Heart right ventricle (tissue), 16 donors: ENCODE data around the gene TOP2A. TPM values are rescaled to one million over a fixed set of nuclear protein-coding genes. Genes with fewer than 3 reads are reported as not detected.

Experiments
- ATAC-seq, 8 donors: fragments of 200-7000 bp; cut with Tn5 transposase; one replicate each; pipeline ENCODE4 v1.9.1; 2020; ENCODE audit warnings: mild to moderate bottlenecking in 8 of 8, moderate library complexity in 8 of 8, moderate number of reproducible peaks in 1 of 8
- DNase-seq, 2 donors: peaks; one replicate each; pipeline ENCODE4 v3.0.0-alpha.2; 2020
- H3K27ac ChIP-seq, 10 donors: fragments of 200-600 bp; sonication (generic) in 2 of 10; one replicate each; pipeline versions ENCODE4 v1.5.0 to v1.8.0; 2020 to 2022; ENCODE audit warnings: mild to moderate bottlenecking in 3 of 10
- H3K27me3 ChIP-seq, 7 donors: fragments of 200-600 bp; one replicate each; pipeline ENCODE4 v1.8.0; 2021 to 2022; ENCODE audit warnings: mild to moderate bottlenecking in 2 of 7
- H3K36me3 ChIP-seq, 9 donors: fragments of 200-600 bp; sonication (generic) in 1 of 9; one replicate each; pipeline versions ENCODE4 v1.5.0 to v1.8.0; 2020 to 2022; ENCODE audit warnings: mild to moderate bottlenecking in 2 of 9
- H3K4me1 ChIP-seq, 9 donors: fragments of 200-600 bp; sonication (generic) in 1 of 9; one replicate each; pipeline versions ENCODE4 v1.5.0 to v1.8.0; 2020 to 2022; ENCODE audit warnings: mild to moderate bottlenecking in 4 of 9
- H3K4me3 ChIP-seq, 10 donors: fragments of 200-600 bp; sonication (generic) in 2 of 10; one replicate each; pipeline versions ENCODE4 v1.5.0 to v1.8.0; 2020 to 2022; ENCODE audit warnings: mild to moderate bottlenecking in 7 of 10, moderate library complexity in 2 of 10
- H3K9me3 ChIP-seq, 11 donors: fragments of 200-600 bp in 10 of 11; sonication (generic) in 2 of 11; one replicate each; pipeline versions ENCODE4 v1.5.0 to v1.8.0; 2013 to 2022; ENCODE audit warnings: mild to moderate bottlenecking in 2 of 11, control low read depth in 1 of 11, moderate library complexity in 1 of 11
- CTCF ChIP-seq, 9 donors: fragments of 200-600 bp; sonication (generic) in 2 of 9; IDR thresholded peaks; one replicate each; pipeline versions ENCODE4 v1.5.0 to v1.8.0; 2021 to 2022; ENCODE audit warnings: antibody characterized with exemption in 9 of 9, mild to moderate bottlenecking in 5 of 9, moderate library complexity in 1 of 9
- WGBS, 2 donors: extraction: QIAGEN DNeasy Blood & Tissue Kit; methylation state at CpG; one replicate each; pipeline ENCODE4 v1.1.7; 2013; ENCODE audit warnings: inconsistent platforms in 1 of 2; 5-methylcytosine and 5-hydroxymethylcytosine counted together
- intact Hi-C, 10 donors: fragments of 100-400 bp; cut with DNase I; formaldehyde crosslinking; loops; one replicate each; pipeline versions ENCODE4 v1.11.1 to v1.14.2; 2022
- polyA plus RNA-seq, 2 donors: library from polyadenylated mRNA; stranded (reverse); fragments of 200-250 nt; gene quantifications; one replicate each; pipeline ENCODE4 v1.2.3, GENCODE V29; 2013
- total RNA-seq, 10 donors: library from RNA; stranded (reverse); fragmentation: NEBNext Ultra II Directional in 3 of 10; extraction: Animal tissue kit (Norgen Biotek cat#: 25700) in 3 of 10; gene quantifications; one replicate each; pipeline versions ENCODE4 v1.2.1 to v1.2.4, GENCODE V29; 2021 to 2023
- donor health status: Arrhythmogenic right ventricular cardiomyopathy.
- donor health status: ischemic (EF 13 %, LVEDD 7.1; RV severe dilation, severe dysfunction).
- donor health status: healthy with polysubstance abuse.
- donor health status: DM: no; HTN: yes; CAD: no.
- donor health status: DM: no; HTN: no; CAD: no.
- donor health status: ischemic (EF 25% LVEDD 6.9; RV normal size, moderate dysfunction).
- donor health status: ischemic (EF 25% LVEDD 5.7; RV mildly dilated, moderate dysfunction).
- donor health status: healthy.
- donor health status: DM: yes; HTN: yes; CAD: no.
- donor health status: Ischemic cardiomyopathy.
- donor health status: ischemic (EF 35%, LVEDD 5.7; RV mildly dilated, moderate dysfunction).
- donor health status: nonischemic (EF 11% LVEDD 7.7; RV severe dilation, severe dysfunction).
- donor health status: DM: yes; HTN: yes; CAD: no.
- donor health status: PGD.
- donor health status: ischemic (EF 29% LVEDD 5.4; RV normal size, mild dysfunction).
- donor health status: nonischemic (EF 23%, LVEDD 6.1; RV moderate dilation, normal function).

Gene TOP2A
- total and polyA plus RNA-seq, 12 donors: 0.17 to 20.0 (median 1.0) TPM

GRCh38 chr17:40354221-40355122, 63.2 kb downstream of the TOP2A start:
- Histone ChIP-seq H3K27ac (peak overlapping the region in 3 of 10 donors; percentile 43 to 62 (median 50)), H3K9me3 (no peaks in the 10 kb centered on the region), H3K4me3 (no peak overlapping the region), H3K36me3 (peaks cover 0 to 74% (median 37%) of the 10 kb centered on the region in 9 donors), H3K27me3 (no peaks in the 10 kb centered on the region), H3K4me1 (peaks cover 16 to 80% (median 56%) of the 10 kb centered on the region in 9 donors)
- DNase-seq: no peak
- ATAC-seq: no peak
- WGBS, 2 donors: 79 to 82% methylated on average over 30 of the region's 30 CpGs
- intact Hi-C loops: loop anchor here (1.0 to 10.0 kb wide), 12 partner anchors 51 to 208 kb away; partner anchors contain the start of gene TOP2A (in 2 of the 10)
- no peak for TF ChIP-seq CTCF (IDR thresholded peaks at IDR 0.05)

- intact Hi-C loops: loop anchor here in 7 of 10 donors (1.0 to 10.0 kb wide), 5 partner anchors 50 to 182 kb away; no protein-coding TSS in a partner anchor
- no peaks in the 10 kb centered on the region for H3K27me3 ChIP-seq
- DNase-seq (no peak), ATAC-seq (no peak)
- peaks cover 0 to 88% (median 41%) of the 10 kb centered on the region in 9 donors for H3K36me3 ChIP-seq
- TF ChIP-seq CTCF (IDR thresholded peaks at IDR 0.05): no peak
- no peak overlapping the region for H3K4me3 ChIP-seq
- H3K27ac ChIP-seq: no peak overlapping the region
- H3K9me3 ChIP-seq: no peaks in the 10 kb centered on the region
- peaks cover 32 to 84% (median 62%) of the 10 kb centered on the region in 9 donors for H3K4me1 ChIP-seq
- 71 to 78% methylated on average over 9 of the region's 9 CpGs for WGBS, 2 donors
Measured at GRCh38 chr17:40352779-40353394, 64.8 kb downstream of the TOP2A start.

GRCh38 chr17:40352237-40352778, 65.4 kb downstream of the TOP2A start:
- Histone ChIP-seq H3K4me1 (peaks cover 36 to 84% (median 68%) of the 10 kb centered on the region in 9 donors), H3K27me3 (no peaks in the 10 kb centered on the region), H3K36me3 (peaks cover 0 to 89% (median 41%) of the 10 kb centered on the region in 9 donors), H3K9me3 (no peaks in the 10 kb centered on the region), H3K4me3 (no peak overlapping the region), H3K27ac (peak overlapping the region in 2 of 10 donors; percentile 4 to 31)
- intact Hi-C loops: loop anchor here in 6 of 10 donors (5.0 to 10.0 kb wide), 4 partner anchors 145 to 182 kb away; no protein-coding TSS in a partner anchor
- 82 to 91% methylated on average over 7 of the region's 7 CpGs for WGBS, 2 donors
- no peak for DNase-seq
- no peak for ATAC-seq
- no peak for TF ChIP-seq CTCF (IDR thresholded peaks at IDR 0.05)
